T-helper 9 cell (primary cell): ENCODE measurements around the gene B9D1.

Experiments
- DNase-seq: peaks from one replicate; pipeline ENCODE4 v3.0.0-alpha.2; 2020

B9D1 gene

DNA sequence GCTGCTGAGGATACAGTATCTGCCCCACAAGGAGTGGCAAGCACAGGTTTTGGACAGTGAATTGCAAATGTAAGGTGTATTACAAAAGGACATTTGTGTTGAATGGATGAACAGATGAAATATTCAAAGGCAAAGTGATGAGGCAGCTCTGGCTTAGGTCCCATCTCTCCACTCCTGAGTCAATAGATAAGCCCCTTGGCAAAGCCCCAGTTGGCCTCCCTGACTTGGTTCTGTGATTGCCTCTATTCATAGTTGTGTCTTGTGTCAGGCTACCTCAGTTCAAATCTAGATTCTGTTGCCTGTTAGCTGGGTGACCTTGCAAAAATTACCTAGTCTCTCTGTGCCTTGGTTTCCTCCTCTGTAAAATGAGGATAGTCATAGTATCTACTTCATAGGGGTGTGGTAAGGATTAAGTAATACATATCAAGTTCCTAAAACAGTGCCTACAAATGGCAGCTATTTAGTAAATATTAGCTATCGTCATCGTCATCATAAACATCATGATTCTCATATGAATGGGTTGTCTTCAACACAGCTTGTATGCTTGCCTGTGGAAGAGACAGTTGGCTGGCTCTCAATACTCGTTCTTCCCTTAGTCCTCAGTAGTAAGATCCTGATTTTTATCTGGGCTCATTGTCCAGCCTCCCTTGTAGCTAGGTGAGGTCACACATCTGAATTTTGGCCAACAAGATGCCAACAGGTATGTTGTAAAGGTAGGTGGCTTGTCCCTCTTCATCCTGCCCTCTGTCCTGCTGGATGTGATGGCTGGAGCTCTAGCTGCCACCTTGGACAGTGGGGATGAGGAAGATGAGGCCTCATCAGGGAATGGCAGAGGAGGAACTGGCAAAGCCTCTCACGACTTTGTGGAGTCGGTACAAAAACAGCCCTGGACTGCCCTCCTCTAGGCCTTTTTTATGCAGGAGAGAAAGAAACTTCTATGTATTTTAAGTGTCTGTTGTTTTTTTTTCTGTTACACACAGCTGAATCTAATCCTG is 26.6 kb upstream of the B9D1 start:
- no peak for DNase-seq

DNA sequence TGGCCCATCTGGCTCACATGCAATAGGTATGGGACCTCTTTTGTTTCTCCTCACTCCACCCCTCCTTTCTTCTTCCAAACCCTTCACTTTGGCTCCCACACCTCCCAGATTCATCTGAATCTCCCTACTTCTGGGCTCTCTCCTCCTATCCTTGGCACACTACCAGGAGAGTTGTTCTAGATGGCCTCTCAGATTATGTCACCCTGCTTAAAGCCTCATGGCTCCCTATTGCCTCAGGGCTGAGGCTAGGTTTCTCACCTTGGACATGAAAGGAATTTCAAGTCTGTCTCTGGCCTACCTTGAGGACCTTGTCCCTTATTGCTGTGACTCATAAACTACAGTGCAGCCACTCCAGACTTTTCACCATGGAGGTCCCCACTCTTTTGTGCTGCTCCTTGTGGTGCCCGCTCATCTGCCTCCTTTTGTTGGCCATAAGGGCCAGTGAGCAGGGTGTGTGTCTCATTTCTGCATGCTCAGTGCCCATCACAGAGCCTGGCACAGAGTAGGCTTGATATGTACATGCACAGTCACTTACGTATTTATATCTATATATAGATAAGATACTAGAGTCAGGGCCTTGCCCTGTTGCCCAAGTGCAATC is 25.5 kb upstream of the B9D1 start:
- DNase-seq = no peak

DNA sequence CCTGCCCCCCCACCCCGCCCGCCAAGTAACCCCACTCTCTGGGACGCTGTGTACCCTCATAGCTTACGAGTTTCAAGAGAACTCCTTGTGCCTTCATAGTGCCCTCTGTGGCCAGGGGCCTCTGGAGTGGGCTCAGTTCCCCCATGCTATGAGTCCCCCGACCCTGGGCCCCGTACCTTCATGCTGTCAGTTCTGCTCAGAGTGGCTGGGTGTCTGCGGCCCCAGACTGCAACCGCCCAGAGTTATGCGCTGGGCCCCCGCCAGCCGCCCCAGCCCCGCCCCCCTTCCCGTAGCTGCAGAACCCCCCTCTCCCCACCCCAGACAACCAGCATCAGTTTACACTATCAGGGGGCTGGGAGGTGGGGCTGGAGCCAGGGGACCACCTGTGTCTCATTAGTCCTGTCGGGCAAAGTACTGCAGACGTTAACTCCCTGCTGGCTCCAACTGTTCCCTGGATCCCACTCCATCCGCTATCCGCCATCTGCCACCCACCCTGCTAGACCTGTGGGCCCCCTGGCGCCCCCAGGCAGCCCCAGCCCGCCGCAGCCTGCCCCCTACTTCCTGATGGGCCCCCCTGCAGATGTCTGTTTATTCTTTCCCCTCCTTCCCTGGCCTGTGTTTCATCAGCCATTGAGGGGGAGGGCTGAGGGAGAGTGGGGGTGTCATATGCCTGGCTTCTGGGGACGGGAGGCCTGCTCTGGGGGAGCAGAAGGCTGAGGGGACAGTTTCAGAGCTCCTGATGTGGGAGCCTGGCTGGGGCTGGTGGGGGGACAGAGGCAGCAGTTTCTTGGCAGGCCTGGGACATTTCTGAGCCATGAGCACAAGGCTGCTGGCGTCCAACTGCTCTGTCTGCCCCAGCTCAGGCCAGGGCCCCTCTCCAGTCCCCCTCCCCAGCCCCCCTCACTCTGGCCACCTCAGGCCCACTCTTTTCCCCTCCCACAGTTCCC is 24.7 kb upstream of the B9D1 start, which contains the start of gene MFAP4:
Gene MFAP4, minus strand, starts transcription at position 217 of the 947 bp plus-strand sequence. Its CDS starts 35 bp downstream, at position 182.
- no peak for DNase-seq

DNA sequence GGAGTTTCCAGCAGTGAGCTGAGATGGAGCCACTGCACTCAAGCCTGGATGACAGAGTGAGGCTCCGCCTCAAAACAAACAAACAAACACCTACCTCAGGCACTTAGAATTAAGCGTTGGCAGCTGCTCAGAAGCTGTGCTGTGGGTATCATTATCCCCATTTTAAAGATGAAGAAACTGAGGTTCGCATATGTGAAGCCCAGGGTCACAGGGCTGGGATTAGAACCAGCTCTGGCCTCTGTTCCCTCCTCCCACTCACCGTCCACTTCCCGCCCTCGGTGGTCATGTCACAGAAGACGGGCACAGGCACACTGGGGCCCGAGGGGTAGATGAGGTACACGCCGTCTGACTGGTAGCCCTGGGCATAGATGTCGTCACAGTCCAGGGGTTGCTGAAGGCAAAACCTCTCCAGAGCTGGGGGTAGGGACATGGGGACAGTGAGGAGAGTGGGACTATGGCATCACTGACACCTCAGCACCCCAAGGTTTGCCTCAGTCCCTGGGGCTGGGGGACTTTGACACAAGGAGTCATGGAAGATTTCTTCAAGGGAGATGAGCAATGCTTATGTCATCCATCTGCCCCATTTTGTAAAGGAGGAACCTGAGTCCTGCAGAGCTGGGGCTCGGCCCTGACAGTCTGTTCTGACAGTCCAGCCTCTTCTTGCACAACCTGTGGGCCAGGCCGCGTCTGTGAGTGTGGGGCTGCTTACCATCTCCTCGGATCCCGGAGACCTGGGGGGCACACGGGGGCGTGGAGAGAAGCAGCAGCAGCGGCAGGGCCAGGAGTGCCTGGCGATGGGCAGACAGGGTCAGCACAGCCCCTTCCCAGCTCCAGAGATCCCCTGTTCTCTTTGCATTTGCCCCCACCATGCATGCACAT is 23.8 kb upstream of the B9D1 start:
- no peak for DNase-seq

DNA sequence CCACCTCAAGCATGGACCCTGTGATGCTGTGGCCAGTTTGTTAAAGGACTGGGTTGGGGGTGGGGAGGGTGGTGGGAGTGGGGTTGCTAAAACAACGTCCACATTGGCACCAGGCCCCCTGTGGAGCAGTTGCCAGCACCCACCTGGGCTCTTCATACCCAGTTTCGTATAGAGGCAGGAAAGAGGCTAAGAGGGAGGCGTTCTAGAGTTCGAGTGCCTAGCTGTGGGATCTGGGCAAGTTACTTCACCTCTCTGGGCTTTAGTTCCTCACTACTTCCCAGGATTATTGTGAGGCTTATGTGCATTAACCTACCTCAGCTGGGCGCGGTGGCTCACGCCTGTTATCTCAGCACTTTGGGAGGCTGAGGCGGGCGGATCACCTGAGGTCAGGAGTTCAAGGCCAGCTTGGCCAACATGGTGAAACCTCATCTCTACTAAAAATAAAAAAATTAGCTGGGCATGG is 23.0 kb upstream of the B9D1 start:
- DNase-seq = no peak

DNA sequence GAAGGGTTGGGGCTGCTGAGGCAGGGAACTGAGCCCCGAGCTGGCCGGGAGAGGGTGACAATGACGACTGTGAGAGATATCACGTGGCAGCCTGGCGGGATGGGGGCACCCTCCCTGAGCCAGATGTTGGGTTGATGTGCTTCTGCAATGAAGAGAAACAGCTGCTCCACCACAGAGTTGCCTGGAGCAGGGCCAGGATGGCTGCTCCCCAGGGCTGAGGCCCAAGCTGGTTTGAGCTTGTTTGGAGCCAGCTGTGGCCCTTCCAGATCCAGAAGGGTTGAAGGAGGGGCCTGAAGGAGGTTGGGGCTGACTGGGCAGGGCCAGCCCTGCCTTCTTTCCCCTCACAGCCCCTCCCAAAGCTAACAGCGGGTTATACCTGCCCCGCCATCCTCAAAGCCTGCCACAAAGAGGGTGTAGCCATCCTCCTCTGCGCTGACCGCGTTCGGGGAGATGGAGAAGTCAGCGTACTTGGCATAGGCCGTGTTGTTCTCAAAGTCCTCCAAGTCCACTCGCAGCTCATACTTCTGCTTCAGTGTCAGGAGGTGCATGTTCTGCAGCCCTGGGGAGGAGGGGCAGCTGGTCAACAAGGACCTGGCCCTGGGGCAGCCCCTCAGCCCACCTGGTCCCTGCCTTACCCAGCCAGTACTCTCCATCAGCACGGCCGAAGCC is 22.3 kb upstream of the B9D1 start:
- no peak for DNase-seq

DNA sequence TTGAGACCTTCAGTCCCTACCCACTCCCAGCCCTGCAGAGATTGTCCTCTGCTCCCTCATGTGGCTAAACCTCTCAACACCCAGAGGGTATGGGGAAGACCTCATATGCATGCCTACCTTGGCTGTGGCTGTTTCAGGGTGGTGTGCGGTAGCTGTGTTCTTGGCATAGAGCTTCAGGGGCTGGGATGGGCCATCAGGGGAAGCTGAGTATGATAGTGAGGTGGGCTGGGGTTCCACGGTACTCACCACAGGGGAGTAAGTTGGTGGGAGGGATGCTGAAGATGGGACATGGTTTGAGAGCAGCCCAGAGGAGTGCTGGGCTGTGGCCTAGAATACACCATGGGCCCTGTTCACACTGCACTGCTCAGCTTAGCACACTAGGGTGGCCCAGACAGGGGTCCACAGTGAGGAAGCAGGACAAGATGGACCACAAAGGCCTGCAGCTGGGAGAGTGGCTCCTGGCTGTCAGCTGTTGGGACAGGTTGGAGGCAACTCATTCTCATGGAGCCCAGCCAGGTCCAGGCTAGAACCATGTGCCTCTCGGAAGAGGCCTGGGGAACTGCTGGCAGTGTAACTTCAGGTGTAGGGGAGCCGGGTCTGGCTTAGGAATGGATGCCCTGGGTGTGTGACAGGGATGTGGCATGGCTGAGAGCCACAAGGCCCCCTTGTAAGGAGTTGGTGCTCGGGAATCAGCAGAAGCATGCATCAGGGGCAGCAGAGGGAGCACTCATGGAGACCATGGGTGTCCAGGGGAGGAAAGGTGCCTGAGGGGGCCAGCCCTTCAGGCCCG is 21.4 kb upstream of the B9D1 start:
- no peak for DNase-seq

DNA sequence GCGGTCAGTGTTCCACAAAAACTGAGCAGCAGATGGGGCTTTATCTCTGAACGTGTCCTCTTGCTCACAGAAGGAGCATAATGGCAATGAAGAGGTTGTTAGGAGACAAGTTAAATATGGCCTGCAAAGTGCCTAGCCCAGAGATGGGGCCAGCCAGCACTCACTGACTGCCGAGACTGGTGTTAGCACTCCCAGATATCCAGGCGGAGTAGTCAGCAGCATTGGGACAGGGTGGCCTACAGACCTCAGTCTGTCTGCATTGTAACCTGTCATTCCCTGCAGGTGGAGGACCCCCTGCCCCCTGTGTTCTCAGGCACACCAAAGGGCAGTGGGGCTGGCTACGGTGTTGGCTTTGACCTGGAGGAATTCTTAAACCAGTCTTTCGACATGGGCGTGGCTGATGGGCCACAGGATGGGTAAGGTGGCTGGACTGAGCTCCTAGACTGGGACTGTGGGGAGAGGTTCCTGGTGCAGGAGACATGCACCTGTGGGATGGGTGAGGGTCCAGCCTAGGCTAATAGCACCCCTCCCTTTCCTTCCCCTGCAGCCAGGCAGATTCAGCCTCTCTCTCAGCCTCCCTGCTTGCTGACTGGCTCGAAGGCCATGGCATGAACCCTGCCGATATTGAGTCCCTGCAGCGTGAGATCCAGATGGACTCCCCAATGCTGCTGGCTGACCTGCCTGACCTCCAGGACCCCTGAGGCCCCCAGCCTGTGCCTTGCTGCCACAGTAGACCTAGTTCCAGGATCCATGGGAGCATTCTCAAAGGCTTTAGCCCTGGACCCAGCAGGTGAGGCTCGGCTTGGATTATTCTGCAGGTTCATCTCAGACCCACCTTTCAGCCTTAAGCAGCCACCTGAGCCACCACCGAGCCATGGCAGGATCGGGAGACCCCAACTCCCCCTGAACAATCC is 20.3 kb upstream of the B9D1 start:
- no peak for DNase-seq

DNA sequence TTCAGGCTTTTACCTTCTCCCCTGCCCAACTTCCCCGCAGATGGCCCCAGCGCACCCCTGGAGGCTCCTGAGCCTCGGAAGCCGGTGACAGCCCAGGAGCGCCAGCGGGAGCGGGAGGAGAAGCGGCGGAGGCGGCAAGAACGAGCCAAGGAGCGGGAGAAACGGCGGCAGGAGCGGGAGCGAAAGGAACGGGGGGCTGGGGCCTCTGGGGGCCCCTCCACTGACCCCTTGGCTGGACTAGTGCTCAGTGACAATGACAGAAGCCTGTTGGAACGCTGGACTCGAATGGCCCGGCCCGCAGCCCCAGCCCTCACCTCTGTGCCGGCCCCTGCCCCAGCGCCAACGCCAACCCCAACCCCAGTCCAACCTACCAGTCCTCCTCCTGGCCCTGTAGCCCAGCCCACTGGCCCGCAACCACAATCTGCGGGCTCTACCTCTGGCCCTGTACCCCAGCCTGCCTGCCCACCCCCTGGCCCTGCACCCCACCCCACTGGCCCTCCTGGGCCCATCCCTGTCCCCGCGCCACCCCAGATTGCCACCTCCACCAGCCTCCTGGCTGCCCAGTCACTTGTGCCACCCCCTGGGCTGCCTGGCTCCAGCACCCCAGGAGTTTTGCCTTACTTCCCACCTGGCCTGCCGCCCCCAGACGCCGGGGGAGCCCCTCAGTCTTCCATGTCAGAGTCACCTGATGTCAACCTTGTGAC is 19.4 kb upstream of the B9D1 start:
- no peak for DNase-seq

DNA sequence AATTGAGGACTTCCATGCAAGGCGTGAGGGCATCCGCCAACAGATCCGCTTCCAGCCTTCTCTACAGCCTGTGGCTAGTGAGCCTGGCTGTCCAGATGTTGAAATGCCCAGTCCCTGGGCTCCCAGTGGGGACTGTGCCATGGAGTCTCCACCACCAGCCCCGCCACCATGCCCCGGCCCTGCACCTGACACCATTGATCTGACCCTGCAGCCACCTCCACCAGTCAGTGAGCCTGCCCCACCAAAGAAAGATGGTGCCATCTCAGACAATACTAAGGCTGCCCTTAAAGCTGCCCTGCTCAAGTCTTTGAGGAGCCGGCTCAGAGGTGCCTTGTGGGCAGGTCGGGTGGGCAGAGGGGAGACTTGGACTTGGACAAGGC is 18.8 kb upstream of the B9D1 start:
- no peak for DNase-seq

DNA sequence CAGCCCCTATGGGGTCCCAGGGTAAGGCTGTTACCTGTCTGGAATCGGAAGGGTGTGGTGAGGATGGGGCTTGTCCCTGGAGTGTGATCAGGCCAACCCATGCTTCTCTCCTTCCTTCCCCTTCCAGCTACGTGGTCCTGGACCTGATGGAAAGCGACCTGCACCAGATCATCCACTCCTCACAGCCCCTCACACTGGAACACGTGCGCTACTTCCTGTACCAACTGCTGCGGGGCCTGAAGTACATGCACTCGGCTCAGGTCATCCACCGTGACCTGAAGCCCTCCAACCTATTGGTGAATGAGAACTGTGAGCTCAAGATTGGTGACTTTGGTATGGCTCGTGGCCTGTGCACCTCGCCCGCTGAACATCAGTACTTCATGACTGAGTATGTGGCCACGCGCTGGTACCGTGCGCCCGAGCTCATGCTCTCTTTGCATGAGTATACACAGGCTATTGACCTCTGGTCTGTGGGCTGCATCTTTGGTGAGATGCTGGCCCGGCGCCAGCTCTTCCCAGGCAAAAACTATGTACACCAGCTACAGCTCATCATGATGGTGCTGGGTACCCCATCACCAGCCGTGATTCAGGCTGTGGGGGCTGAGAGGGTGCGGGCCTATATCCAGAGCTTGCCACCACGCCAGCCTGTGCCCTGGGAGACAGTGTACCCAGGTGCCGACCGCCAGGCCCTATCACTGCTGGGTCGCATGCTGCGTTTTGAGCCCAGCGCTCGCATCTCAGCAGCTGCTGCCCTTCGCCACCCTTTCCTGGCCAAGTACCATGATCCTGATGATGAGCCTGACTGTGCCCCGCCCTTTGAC is 18.2 kb upstream of the B9D1 start:
- DNase-seq = no peak

DNA sequence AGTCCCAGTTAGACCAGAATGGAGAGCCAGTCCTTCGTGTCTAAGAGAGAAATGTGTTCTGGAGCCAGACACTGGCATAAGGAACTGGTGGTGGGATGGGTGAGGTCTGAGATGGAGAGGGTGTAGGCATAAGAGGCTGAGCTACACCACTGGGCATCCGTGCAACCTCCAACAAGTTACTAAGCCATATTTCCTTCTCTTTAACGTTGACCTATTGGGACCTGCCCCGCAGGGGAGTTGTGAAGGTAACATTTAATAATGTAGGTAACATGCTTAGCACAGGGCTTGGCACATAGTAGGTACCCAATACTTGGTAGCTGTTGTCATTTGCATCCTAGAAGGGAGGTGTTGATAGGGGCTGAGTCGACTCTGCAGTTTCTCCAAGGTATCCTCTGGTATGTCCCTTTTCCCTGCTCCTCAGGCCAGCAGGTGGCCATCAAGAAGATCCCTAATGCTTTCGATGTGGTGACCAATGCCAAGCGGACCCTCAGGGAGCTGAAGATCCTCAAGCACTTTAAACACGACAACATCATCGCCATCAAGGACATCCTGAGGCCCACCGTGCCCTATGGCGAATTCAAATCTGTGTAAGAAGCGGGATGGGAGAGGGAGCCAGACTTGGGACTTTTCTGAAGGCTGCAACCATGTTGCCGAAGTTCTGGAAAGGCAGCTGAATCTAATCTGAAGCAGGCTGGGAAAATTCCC is 17.0 kb upstream of the B9D1 start:
- DNase-seq = no peak

DNA sequence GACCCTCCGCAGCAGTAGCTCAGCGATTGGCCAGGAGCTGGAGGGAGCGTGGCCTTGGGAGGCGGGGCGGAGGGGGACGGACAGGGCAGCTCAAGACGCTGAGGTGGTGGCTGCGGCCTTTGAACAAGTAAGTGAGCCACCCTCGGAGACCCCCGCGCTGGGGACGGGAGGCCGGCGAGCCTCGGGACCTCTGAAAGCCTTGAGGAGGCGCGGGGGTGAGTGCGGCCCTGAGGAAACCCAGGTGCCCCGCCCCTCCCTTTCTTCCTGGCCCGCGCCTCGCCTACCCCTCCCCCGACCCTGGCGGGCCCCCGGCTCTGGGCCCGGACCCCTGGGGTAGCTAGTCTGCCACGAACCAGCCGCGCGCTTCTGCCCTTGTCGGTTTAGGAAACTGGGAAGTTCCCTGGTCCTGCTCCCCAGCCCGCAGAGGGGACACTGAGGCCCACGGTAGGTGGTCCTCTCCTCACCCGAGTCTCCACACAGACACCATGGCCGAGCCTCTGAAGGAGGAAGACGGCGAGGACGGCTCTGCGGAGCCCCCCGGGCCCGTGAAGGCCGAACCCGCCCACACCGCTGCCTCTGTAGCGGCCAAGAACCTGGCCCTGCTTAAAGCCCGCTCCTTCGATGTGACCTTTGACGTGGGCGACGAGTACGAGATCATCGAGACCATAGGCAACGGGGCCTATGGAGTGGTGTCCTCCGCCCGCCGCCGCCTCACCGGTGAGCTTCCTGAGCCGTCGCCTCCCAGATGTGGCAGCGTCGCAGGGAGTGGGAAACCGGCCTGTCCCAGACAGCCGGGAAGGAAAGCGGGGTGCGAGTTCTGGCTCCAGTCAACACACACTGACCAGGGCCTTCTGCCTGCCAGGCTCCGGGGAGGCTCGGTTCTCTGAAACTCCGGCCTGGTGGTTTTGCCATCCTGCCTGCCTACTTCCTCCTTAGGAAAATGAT is 16.2 kb upstream of the B9D1 start, which contains the start of gene MAPK7:
Gene MAPK7, plus strand, starts transcription at position 83 of the 945 bp plus-strand sequence. Its CDS starts 403 bp downstream, at position 486.
- no peak for DNase-seq

DNA sequence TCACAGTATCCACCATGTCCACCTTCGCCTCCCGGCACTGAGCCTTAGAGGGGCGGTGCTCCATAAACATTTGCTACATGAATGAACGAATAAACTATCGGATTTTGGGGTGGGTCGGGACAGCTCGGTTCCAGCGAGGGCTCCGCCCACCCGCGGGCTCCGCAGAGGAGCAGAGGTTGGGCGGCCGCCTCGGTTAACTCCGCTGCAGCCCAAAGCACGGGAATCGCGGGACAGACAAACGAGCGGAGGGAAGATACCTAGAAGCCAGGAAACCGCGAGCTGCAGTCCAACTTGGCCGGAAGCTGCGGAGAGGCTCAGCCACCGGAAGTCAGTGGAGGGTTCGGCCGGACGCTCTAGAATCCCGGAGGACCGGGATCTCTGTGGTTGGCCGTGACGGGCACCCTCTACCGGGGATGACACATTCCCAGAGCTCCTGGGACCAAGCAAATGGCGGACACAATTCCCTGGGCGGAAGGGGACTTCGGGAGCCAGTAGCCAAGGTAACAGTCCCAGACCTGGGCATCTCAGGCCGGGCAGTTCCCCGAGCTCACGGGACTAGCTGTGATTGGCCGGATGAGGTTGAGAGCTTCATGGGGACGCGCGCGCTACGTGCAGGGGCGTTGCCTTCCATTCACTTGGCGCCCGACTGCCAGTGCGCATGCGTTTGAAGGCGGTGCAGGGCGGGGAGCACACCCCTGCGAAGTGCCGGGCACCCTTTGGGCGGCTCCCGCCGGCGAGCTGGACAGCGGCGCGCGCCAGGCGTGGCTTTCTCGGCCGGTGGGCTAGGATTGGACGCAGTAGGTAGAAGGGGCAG is 15.3 kb upstream of the B9D1 start:
- peak; percentile 85 for DNase-seq

DNA sequence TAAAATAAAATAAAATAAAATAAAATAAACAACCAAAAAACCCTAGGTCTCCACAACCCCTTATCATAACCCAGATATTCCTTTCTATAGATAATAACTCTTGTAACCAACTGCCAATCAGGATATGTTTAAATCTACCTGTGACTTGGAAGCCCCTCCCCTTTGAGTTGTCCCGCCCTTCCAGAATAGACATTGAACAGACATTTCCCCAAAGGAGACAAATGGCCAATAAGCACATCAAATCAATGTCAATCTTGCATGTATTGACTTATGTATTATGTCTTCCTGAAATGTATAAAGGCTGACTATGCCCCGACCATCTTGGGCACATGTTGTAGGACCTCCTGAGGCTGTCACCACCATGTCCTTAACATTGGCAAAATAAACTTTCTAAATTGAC is 14.3 kb upstream of the B9D1 start:
- no peak for DNase-seq
